Gastrocnemius medialis (tissue), 4 donors: Measurements from ENCODE around the gene CASTOR1.

ENCODE experiments used
- POLR2A ChIP-seq, 2 donors: fragments of 450-650 bp; IDR thresholded peaks; one replicate each; pipeline ENCODE4 v1.6.1; 2017; ENCODE audit warnings: antibody characterized with exemption in 2 of 2, mild to moderate bottlenecking in 2 of 2, moderate library complexity in 2 of 2
- TF ChIP-seq, protein P1 (sequence below), 5 experiments: fragments of 450-650 bp in 3 of 5; fragments of 200-600 bp in 2 of 5; sonication (generic) in 2 of 5; IDR thresholded peaks in 4 of 5; conservative IDR thresholded peaks in 1 of 5; 1 replicate in 4 of 5; 2 replicates in 1 of 5; pipeline ENCODE4 v1.5.1; 2016 to 2019; ENCODE audit warnings: antibody characterized with exemption in 5 of 5, mild to moderate bottlenecking in 3 of 5, moderate library complexity in 3 of 5

DNA sequence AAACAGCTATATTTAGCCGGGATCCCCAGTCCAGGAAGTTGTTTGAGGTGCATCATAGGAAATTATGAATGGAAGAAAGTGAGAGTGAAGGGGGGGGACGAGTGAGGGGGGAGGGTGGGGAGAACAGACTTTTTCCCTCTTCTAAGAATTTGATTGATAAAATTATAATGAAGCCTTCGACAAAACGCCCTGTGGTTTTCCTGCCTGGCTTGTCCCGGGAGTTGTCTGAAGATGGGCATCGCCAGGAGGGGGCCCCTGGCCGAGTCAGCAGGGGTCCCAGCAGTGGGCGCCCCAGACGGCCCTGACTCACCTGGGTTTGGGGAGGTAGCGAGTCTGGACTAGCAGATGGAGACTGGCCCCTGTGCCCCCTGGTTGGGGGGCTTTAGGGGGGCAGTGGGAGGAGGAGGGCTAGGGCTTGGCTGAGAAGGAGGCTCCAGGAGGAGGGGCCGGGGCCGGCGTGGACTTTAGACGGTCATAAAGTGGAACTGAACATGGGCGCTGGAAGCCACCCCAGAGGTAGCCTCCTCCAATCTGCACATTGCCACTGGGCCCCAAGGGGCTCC, 42.4 kb downstream of the CASTOR1 start:
- no peak for TF ChIP-seq POLR2A (IDR thresholded peaks at IDR 0.05)
- TF ChIP-seq, protein P1, sequence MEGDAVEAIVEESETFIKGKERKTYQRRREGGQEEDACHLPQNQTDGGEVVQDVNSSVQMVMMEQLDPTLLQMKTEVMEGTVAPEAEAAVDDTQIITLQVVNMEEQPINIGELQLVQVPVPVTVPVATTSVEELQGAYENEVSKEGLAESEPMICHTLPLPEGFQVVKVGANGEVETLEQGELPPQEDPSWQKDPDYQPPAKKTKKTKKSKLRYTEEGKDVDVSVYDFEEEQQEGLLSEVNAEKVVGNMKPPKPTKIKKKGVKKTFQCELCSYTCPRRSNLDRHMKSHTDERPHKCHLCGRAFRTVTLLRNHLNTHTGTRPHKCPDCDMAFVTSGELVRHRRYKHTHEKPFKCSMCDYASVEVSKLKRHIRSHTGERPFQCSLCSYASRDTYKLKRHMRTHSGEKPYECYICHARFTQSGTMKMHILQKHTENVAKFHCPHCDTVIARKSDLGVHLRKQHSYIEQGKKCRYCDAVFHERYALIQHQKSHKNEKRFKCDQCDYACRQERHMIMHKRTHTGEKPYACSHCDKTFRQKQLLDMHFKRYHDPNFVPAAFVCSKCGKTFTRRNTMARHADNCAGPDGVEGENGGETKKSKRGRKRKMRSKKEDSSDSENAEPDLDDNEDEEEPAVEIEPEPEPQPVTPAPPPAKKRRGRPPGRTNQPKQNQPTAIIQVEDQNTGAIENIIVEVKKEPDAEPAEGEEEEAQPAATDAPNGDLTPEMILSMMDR (IDR thresholded peaks at IDR 0.05 in 4 of 5, conservative IDR thresholded peaks at IDR 0.05 in 1 of 5): no peak
